Panc1 (cell line): ENCODE data around the gene RAP1GAP2. TPM values are rescaled to one million over a fixed set of nuclear protein-coding genes. Genes with fewer than 3 reads are reported as not detected.

Experiments used
- ATAC-seq: fragments of 200-7000 bp; cut with Tn5 transposase; 2 replicates; pipeline ENCODE4 v1.9.1; 2020; ENCODE audit warnings: mild to moderate bottlenecking, moderate library complexity
- BruUV-seq: library from RNA; stranded (reverse); fragments of 400-500 nt; replicated peaks from 2 replicates; lab custom pipeline; 2021; lab: Mats Ljungman, UMichigan
- CTCF ChIA-PET: fragments of 300-600 bp; sonication (Branson Sonifier 250); formaldehyde crosslinking; loops from one replicate; lab custom pipeline; 2022; ENCODE audit warnings: antibody characterized with exemption; lab: Charles Lee
- POLR2A ChIA-PET: fragments of 300-600 bp; sonication (Branson Sonifier 250); formaldehyde crosslinking; loops from one replicate; lab custom pipeline; 2022; ENCODE audit warnings: antibody characterized with exemption; lab: Charles Lee
- DNase-seq: peaks from one replicate; pipeline ENCODE4 v3.0.0-alpha.2; 2010; ENCODE audit warnings: low read depth, low spot score
- H3K27ac ChIP-seq: 2 replicates; pipeline ENCODE4 v1.5.1; 2011; ENCODE audit warnings: mild to moderate bottlenecking, low read length, inconsistent platforms
- H3K27me3 ChIP-seq: fragments of 200-500 bp; sonication (Bioruptor generic); 2 replicates; pipeline ENCODE4 v1.6.0; 2014; ENCODE audit warnings: low read length, inconsistent platforms; ENCODE audit not compliant: control insufficient read depth, insufficient read depth
- H3K36me3 ChIP-seq: fragments of 200-500 bp; sonication (Bioruptor generic); 2 replicates; pipeline ENCODE4 v1.5.1; 2014; ENCODE audit warnings: inconsistent platforms, mild to moderate bottlenecking, low read length, moderate library complexity; ENCODE audit not compliant: control insufficient read depth, insufficient read depth
- H3K4me1 ChIP-seq: 2 replicates; pipeline ENCODE4 v1.5.1; 2011; ENCODE audit warnings: inconsistent platforms, mild to moderate bottlenecking, low read length, moderate library complexity; ENCODE audit not compliant: control insufficient read depth, insufficient read depth
- H3K4me3 ChIP-seq, 2 experiments: 2 replicates each; pipeline ENCODE4 v1.5.1; 2011 to 2012; ENCODE audit warnings: low read depth in 2 of 2, low read length in 2 of 2, mild to moderate bottlenecking in 2 of 2, inconsistent platforms in 1 of 2, moderate library complexity in 1 of 2
- H3K9me3 ChIP-seq: fragments of 200-500 bp; sonication (Bioruptor generic); 2 replicates; pipeline ENCODE4 v1.5.1; 2014; ENCODE audit warnings: low read depth, mild to moderate bottlenecking, inconsistent platforms, low read length, moderate library complexity; ENCODE audit not compliant: control insufficient read depth, insufficient read depth
- CTCF ChIP-seq: fragments of 450-650 bp; IDR thresholded peaks from 2 replicates; pipeline ENCODE4 v1.5.1; 2017; ENCODE audit warnings: mild to moderate bottlenecking
- POLR2AphosphoS5 ChIP-seq: IDR thresholded peaks from 2 replicates; pipeline ENCODE4 v1.6.1; 2012; ENCODE audit warnings: mild to moderate bottlenecking, low read depth, low read length, moderate library complexity
- REST ChIP-seq, 2 experiments: IDR thresholded peaks; 2 replicates each; pipeline ENCODE4 v1.6.1; 2011 to 2012; ENCODE audit warnings: low read depth in 2 of 2, control low read depth in 1 of 2, low read length in 1 of 2, mild to moderate bottlenecking in 1 of 2, moderate library complexity in 1 of 2; ENCODE audit not compliant: insufficient read depth in 1 of 2
- SIN3A ChIP-seq: IDR thresholded peaks from 2 replicates; pipeline ENCODE4 v1.6.1; 2012; ENCODE audit warnings: low read depth, mild to moderate bottlenecking, low read length, moderate library complexity, borderline replicate concordance; ENCODE audit not compliant: insufficient read depth
- TCF7L2 ChIP-seq: IDR thresholded peaks from 2 replicates; pipeline ENCODE4 v1.6.1; 2011; ENCODE audit warnings: mild to moderate bottlenecking, low read depth, low read length, inconsistent platforms
- in situ Hi-C: cut with HindIII; loops from 2 replicates; pipeline ENCODE4 v1.10.0; 2016; ENCODE audit warnings: low sequenced_read_pairs, low pct_unique_long_range_greater_than_20kb
- intact Hi-C: fragments of 100-400 bp; cut with micrococcal nuclease; formaldehyde crosslinking; loops from one replicate; pipeline ENCODE4 v1.10.0; 2022; ENCODE audit not compliant: unreplicated experiment
- total RNA-seq: library from RNA; stranded (reverse); gene quantifications from one replicate; pipeline ENCODE4 v1.2.1, GENCODE V29; 2021; ENCODE audit not compliant: unreplicated experiment

The RAP1GAP2 gene
- total RNA-seq, 1 experiment from 2014 or later: 10.0 TPM

GRCh38 chr17:2911755-2912111 lies 115.5 kb downstream of the RAP1GAP2 start:
- Histone ChIP-seq H3K27me3 (no peaks in the 10 kb centered on the region), H3K36me3 (no peaks in the 10 kb centered on the region), H3K4me1 (no peaks in the 10 kb centered on the region), H3K4me3 (no peak overlapping the region), H3K9me3 (no peaks in the 10 kb centered on the region), H3K27ac (no peak overlapping the region)
- BruUV-seq: no TSS peak
- DNase-seq (no peak), ATAC-seq (no peak)
- intact Hi-C loops: no loop called here
- in situ Hi-C loops: no loop called here
- CTCF ChIA-PET: no interaction called here
- POLR2A ChIA-PET: no interaction called here
- no peak for TF ChIP-seq TCF7L2
- no peak for TF ChIP-seq CTCF
- TF ChIP-seq SIN3A: no peak
- no peak for TF ChIP-seq POLR2AphosphoS5

- POLR2A ChIA-PET: no interaction called here
These were observed 116.5 kb downstream of the RAP1GAP2 start for GRCh38 chr17:2912754-2913153.

More at GRCh38 chr17:2912754-2913153, 116.5 kb downstream of the RAP1GAP2 start:
- CTCF ChIA-PET: no interaction called here
- TF ChIP-seq REST (IDR thresholded peaks at IDR 0.05; ENCODE audit: insufficient read depth in 1 of 2, low read depth in 2 of 2, low read length in 1 of 2): no peak
- TF ChIP-seq CTCF: no peak
- TF ChIP-seq SIN3A: no peak
- TF ChIP-seq POLR2AphosphoS5: no peak
- TF ChIP-seq TCF7L2: no peak
- in situ Hi-C loops (no loop called here), intact Hi-C loops (no loop called here)
- Histone ChIP-seq H3K27me3 (no peaks in the 10 kb centered on the region), H3K36me3 (no peaks in the 10 kb centered on the region), H3K9me3 (no peaks in the 10 kb centered on the region), H3K27ac (no peak overlapping the region), H3K4me1 (no peaks in the 10 kb centered on the region), H3K4me3 (no peak overlapping the region)
- DNase-seq (no peak), ATAC-seq (no peak)
- BruUV-seq: no TSS peak
